IPS-20b (cell line): ENCODE data around the gene NUP205.
"Not testable (repeated sequence)": the region's sequence is repeated elsewhere in the genome, so short reads cannot be mapped to it uniquely, and the experiment has no call there.

ENCODE experiments used
- H3K27ac ChIP-seq: one replicate; pipeline ENCODE4 v1.5.1; 2013; ENCODE audit warnings: low read length
- H3K27me3 ChIP-seq: 2 replicates; pipeline ENCODE4 v1.6.1; 2013; ENCODE audit warnings: mild to moderate bottlenecking, low read length, inconsistent platforms; ENCODE audit not compliant: insufficient read depth
- H3K36me3 ChIP-seq: 2 replicates; pipeline ENCODE4 v1.6.1; 2013; ENCODE audit warnings: low read depth, mild to moderate bottlenecking, inconsistent platforms, low read length, moderate library complexity; ENCODE audit not compliant: insufficient read depth
- H3K4me1 ChIP-seq: 2 replicates; pipeline ENCODE4 v1.6.1; 2013; ENCODE audit warnings: mild to moderate bottlenecking, control low read depth, inconsistent platforms, low read length, moderate library complexity; ENCODE audit not compliant: insufficient read depth
- H3K4me3 ChIP-seq: 2 replicates; pipeline ENCODE4 v1.5.1; 2013; ENCODE audit warnings: mild to moderate bottlenecking, low read length, inconsistent platforms
- H3K9ac ChIP-seq: 2 replicates; pipeline ENCODE4 v1.6.1; 2013; ENCODE audit warnings: low read depth, mild to moderate bottlenecking, inconsistent platforms, low read length, moderate library complexity
- H3K9me3 ChIP-seq: 2 replicates; pipeline ENCODE4 v1.6.1; 2013; ENCODE audit warnings: mild to moderate bottlenecking, low read depth, low read length, inconsistent platforms; ENCODE audit not compliant: insufficient read depth

Gene NUP205

GRCh38 chr7:135692055-135692454, 134.3 kb downstream of the NUP205 start:
- Histone ChIP-seq H3K4me3 (no peak overlapping the region), H3K9ac (no peak overlapping the region), H3K27me3 (no peaks in the 10 kb centered on the region), H3K4me1 (no peaks in the 10 kb centered on the region), H3K36me3 (peaks cover 5% of the 10 kb centered on the region), H3K9me3 (no peaks in the 10 kb centered on the region), H3K27ac (no peak overlapping the region)

- not testable (repeated sequence) for H3K4me1 ChIP-seq, H3K27me3 ChIP-seq, H3K9me3 ChIP-seq, H3K36me3 ChIP-seq, H3K9ac ChIP-seq, H3K27ac ChIP-seq, H3K4me3 ChIP-seq
Measured at GRCh38 chr7:135692606-135693005, 134.9 kb downstream of the NUP205 start.

DNA sequence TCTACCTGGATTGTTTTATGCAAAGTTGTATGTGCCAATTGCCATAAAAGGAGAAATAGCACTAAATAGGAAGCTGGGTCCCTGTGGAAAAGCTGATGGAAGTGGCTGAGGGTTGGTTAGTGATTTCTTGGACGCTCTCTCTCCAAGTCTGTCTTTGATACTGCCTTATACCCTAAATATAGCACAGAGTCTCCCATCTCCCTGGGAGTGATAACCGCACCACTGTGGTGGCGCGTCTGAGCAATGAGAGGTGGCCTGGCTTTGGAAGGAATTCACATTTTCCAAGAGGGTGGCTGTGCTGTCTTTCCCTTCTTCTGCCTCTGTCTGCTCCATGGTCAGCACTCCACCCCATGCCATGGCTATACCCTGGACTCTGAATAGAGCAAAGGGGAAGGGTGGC, 135.8 kb downstream of the NUP205 start:
- H3K4me3 ChIP-seq = no peak overlapping the region
- H3K9ac ChIP-seq = no peak overlapping the region
- no peaks in the 10 kb centered on the region for H3K4me1 ChIP-seq
- H3K27ac ChIP-seq = no peak overlapping the region
- H3K9me3 ChIP-seq = no peaks in the 10 kb centered on the region
- no peaks in the 10 kb centered on the region for H3K27me3 ChIP-seq
- H3K36me3 ChIP-seq = peaks cover 5% of the 10 kb centered on the region

DNA sequence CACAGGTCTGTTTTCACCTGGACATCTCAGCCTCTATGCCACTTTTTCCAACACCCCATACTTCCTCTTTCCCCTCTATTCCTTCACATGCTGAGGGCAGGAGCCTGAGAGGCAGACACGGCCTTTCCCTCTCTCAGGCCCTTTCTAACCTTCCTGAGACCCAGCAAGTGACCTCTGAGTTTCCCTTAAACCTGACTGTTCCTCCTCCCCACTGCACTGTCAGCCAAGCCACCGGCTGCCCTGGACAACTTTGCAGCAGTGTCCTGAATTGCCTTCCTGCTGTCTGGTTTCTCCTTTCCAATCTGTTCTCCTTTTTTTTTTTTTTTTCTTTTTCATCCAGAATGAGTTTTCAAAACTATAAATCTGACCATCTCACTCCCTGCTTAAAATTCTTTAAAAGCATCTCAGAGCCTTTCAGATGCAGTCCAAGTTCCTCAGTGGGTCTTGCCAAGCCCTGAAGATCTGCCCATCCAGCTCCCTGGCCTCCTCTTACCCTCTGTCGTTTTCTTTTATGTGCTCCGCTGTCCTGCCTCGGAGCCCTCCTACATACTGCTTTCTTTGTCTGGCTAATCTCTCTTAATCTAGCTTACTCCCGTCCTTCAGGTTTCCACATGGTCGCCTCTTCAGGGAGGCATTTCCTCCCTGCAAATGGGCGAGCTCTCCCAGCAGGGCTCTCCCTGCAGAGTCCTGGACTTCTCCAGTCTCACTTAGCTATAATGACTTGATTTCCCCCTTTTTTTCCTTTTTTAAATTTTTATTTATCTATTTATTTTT, 139.7 kb downstream of the NUP205 start:
- Histone ChIP-seq H3K4me1 (no peaks in the 10 kb centered on the region), H3K27me3 (no peaks in the 10 kb centered on the region), H3K9me3 (no peaks in the 10 kb centered on the region), H3K36me3 (no peaks in the 10 kb centered on the region), H3K27ac (no peak overlapping the region), H3K4me3 (no peak overlapping the region), H3K9ac (no peak overlapping the region)
